ENCODE data around the gene ADAMTS2. TPM values are rescaled to one million over a fixed set of nuclear protein-coding genes. Genes with fewer than 3 reads are reported as not detected.

ADAMTS2 gene
- total RNA-seq, 6 experiments from 2014 or later: 31.5 to 38.4 (median 34.1) TPM

GRCh38 chr5:179222246-179223017, 122.8 kb downstream of the ADAMTS2 start:
- peaks cover 11% of the 10 kb centered on the region; the same call in 1 of the 2 replicates for H3K36me3 Mint-ChIP-seq (ENCODE audit: low read depth)
- H3K4me1 Mint-ChIP-seq (ENCODE audit: low read depth): peaks cover 7% of the 10 kb centered on the region
- no peak overlapping the region for H3K4me3 Mint-ChIP-seq
- peak overlapping the region; percentile 6; the same call in 1 of the 2 replicates for H3K27ac Mint-ChIP-seq
- no peaks in the 10 kb centered on the region; the same call in 1 of the 2 replicates for H3K9me3 Mint-ChIP-seq
- peaks cover 2% of the 10 kb centered on the region; the same call in 1 of the 2 replicates for H3K27me3 Mint-ChIP-seq (ENCODE audit: insufficient read depth)
- no peak for TF ChIP-seq CTCF (IDR thresholded peaks at IDR 0.05)
- DNase-seq: no peak

- Mint-ChIP-seq H3K36me3 (ENCODE audit: low read depth) (peaks cover 11% of the 10 kb centered on the region; the same call in 1 of the 2 replicates), H3K4me1 (ENCODE audit: low read depth) (peaks cover 12% of the 10 kb centered on the region), H3K27me3 (ENCODE audit: insufficient read depth) (peaks cover 2% of the 10 kb centered on the region; the same call in 1 of the 2 replicates), H3K9me3 (no peaks in the 10 kb centered on the region; the same call in 1 of the 2 replicates), H3K4me3 (no peak overlapping the region), H3K27ac (no peak overlapping the region)
- TF ChIP-seq CTCF (IDR thresholded peaks at IDR 0.05): no peak
- no peak for DNase-seq
Measured at GRCh38 chr5:179221877-179222220, 123.4 kb downstream of the ADAMTS2 start.

- H3K9me3 Mint-ChIP-seq: no peaks in the 10 kb centered on the region; the same call in 1 of the 2 replicates
- TF ChIP-seq CTCF (IDR thresholded peaks at IDR 0.05): no peak
- H3K36me3 Mint-ChIP-seq (ENCODE audit: low read depth): peaks cover 11% of the 10 kb centered on the region; the same call in 1 of the 2 replicates
- H3K27ac Mint-ChIP-seq: no peak overlapping the region
- H3K4me3 Mint-ChIP-seq: no peak overlapping the region
- DNase-seq: no peak
- H3K4me1 Mint-ChIP-seq (ENCODE audit: low read depth): peaks cover 17% of the 10 kb centered on the region
- peaks cover 2% of the 10 kb centered on the region; the same call in 1 of the 2 replicates for H3K27me3 Mint-ChIP-seq (ENCODE audit: insufficient read depth)
Measured at GRCh38 chr5:179221196-179221876, 123.9 kb downstream of the ADAMTS2 start.

GRCh38 chr5:179220716-179221115, 124.5 kb downstream of the ADAMTS2 start:
- H3K4me3 Mint-ChIP-seq: no peak overlapping the region
- H3K4me1 Mint-ChIP-seq (ENCODE audit: low read depth): peaks cover 21% of the 10 kb centered on the region
- peaks cover 13% of the 10 kb centered on the region; the same call in 1 of the 2 replicates for H3K36me3 Mint-ChIP-seq (ENCODE audit: low read depth)
- no peaks in the 10 kb centered on the region; the same call in 1 of the 2 replicates for H3K9me3 Mint-ChIP-seq
- no peak for TF ChIP-seq CTCF (IDR thresholded peaks at IDR 0.05)
- H3K27me3 Mint-ChIP-seq (ENCODE audit: insufficient read depth): peaks cover 1% of the 10 kb centered on the region; the same call in 1 of the 2 replicates
- no peak overlapping the region for H3K27ac Mint-ChIP-seq
- no peak for DNase-seq

- Mint-ChIP-seq H3K27ac (no peak overlapping the region), H3K36me3 (ENCODE audit: low read depth) (peaks cover 12% of the 10 kb centered on the region; the same call in 1 of the 2 replicates), H3K4me1 (ENCODE audit: low read depth) (peaks cover 27% of the 10 kb centered on the region), H3K27me3 (ENCODE audit: insufficient read depth) (peaks cover 1% of the 10 kb centered on the region; the same call in 1 of the 2 replicates), H3K9me3 (no peaks in the 10 kb centered on the region; the same call in 1 of the 2 replicates), H3K4me3 (no peak overlapping the region)
- TF ChIP-seq CTCF (IDR thresholded peaks at IDR 0.05): no peak
- no peak for DNase-seq
Measured at GRCh38 chr5:179219661-179220620, 125.3 kb downstream of the ADAMTS2 start.
